Subcutaneous abdominal adipose tissue (tissue), 5 donors: Measurements from ENCODE around the gene SSX4.
"Not testable (repeated sequence)": the region's sequence is repeated elsewhere in the genome, so short reads cannot be mapped to it uniquely, and the experiment has no call there.

Experiments used
- H3K27ac ChIP-seq: one replicate; pipeline ENCODE4 v1.7.0; 2013; ENCODE audit warnings: low read depth, mild to moderate bottlenecking, inconsistent platforms, low read length, moderate library complexity
- H3K27me3 ChIP-seq, 5 donors: one replicate each; pipeline ENCODE4 v1.7.0; 2013; ENCODE audit warnings: low read length in 5 of 5, inconsistent platforms in 1 of 5; ENCODE audit not compliant: control insufficient read depth in 5 of 5, insufficient read depth in 4 of 5
- H3K36me3 ChIP-seq, 5 donors: one replicate each; pipeline ENCODE4 v1.7.0; 2013; ENCODE audit warnings: low read length in 5 of 5; ENCODE audit not compliant: control insufficient read depth in 5 of 5, insufficient read depth in 5 of 5
- H3K4me1 ChIP-seq, 5 donors: one replicate each; pipeline ENCODE4 v1.7.0; 2013; ENCODE audit warnings: low read length in 5 of 5, mild to moderate bottlenecking in 3 of 5, moderate library complexity in 1 of 5; ENCODE audit not compliant: control insufficient read depth in 5 of 5, insufficient read depth in 5 of 5
- H3K4me3 ChIP-seq, 5 donors: one replicate each; pipeline ENCODE4 v1.7.0; 2013; ENCODE audit warnings: low read length in 5 of 5, low read depth in 1 of 5
- H3K9ac ChIP-seq, 5 donors: one replicate each; pipeline ENCODE4 v1.7.0; 2013; ENCODE audit warnings: low read length in 5 of 5, mild to moderate bottlenecking in 4 of 5, moderate library complexity in 3 of 5
- H3K9me3 ChIP-seq, 5 donors: one replicate each; pipeline ENCODE4 v1.7.0; 2013; ENCODE audit warnings: low read length in 5 of 5; ENCODE audit not compliant: control insufficient read depth in 5 of 5
- donor health status: healthy.
- donor health status: healthy.
- donor health status: healthy.
- donor health status: healthy.
- donor health status: healthy.

SSX4 gene

GRCh38 chrX:48383239-48383638, at the start of gene SSX4:
Gene SSX4, plus strand, starts transcription at chrX:48383539. Its CDS starts 515 bp downstream, at chrX:48384054.
- not testable (repeated sequence) for H3K9ac ChIP-seq, H3K36me3 ChIP-seq, H3K27me3 ChIP-seq, H3K4me3 ChIP-seq, H3K27ac ChIP-seq, H3K9me3 ChIP-seq, H3K4me1 ChIP-seq

GRCh38 chrX:48346059-48346458, 37.3 kb upstream of the SSX4 start:
- H3K9ac ChIP-seq, H3K4me3 ChIP-seq, H3K9me3 ChIP-seq, H3K4me1 ChIP-seq, H3K27ac ChIP-seq, H3K36me3 ChIP-seq, H3K27me3 ChIP-seq: not testable (repeated sequence)

GRCh38 chrX:48356315-48357094, 26.8 kb upstream of the SSX4 start, which contains the start of gene SSX3:
Gene SSX3, minus strand, starts transcription at chrX:48356703. Its CDS starts 1,454 bp downstream, at chrX:48355249.
- H3K27ac ChIP-seq, H3K9ac ChIP-seq, H3K36me3 ChIP-seq, H3K4me1 ChIP-seq, H3K27me3 ChIP-seq, H3K9me3 ChIP-seq, H3K4me3 ChIP-seq: not testable (repeated sequence)

- H3K4me3 ChIP-seq = no peak overlapping the region
- H3K9ac ChIP-seq = no peak overlapping the region
- H3K9me3 ChIP-seq = no peaks in the 10 kb centered on the region
- no peaks in the 10 kb centered on the region for H3K4me1 ChIP-seq
- H3K27ac ChIP-seq = no peak overlapping the region
- H3K27me3 ChIP-seq = no peaks in the 10 kb centered on the region
- no peaks in the 10 kb centered on the region for H3K36me3 ChIP-seq
These were observed 25.7 kb upstream of the SSX4 start for GRCh38 chrX:48357681-48358080.

GRCh38 chrX:48359281-48359680, 24.1 kb upstream of the SSX4 start:
- H3K4me1 ChIP-seq, H3K9ac ChIP-seq, H3K27ac ChIP-seq, H3K27me3 ChIP-seq, H3K4me3 ChIP-seq, H3K36me3 ChIP-seq, H3K9me3 ChIP-seq: not testable (repeated sequence)

GRCh38 chrX:48367717-48368408, 15.5 kb upstream of the SSX4 start:
- not testable (repeated sequence) for H3K9me3 ChIP-seq, H3K9ac ChIP-seq, H3K36me3 ChIP-seq, H3K4me3 ChIP-seq, H3K4me1 ChIP-seq, H3K27ac ChIP-seq, H3K27me3 ChIP-seq

GRCh38 chrX:48370408-48370807, 12.9 kb upstream of the SSX4 start:
- not testable (repeated sequence) for H3K27me3 ChIP-seq, H3K27ac ChIP-seq, H3K9ac ChIP-seq, H3K4me3 ChIP-seq, H3K36me3 ChIP-seq, H3K9me3 ChIP-seq, H3K4me1 ChIP-seq

GRCh38 chrX:48396931-48397330, 13.6 kb downstream of the SSX4 start:
- H3K9me3 ChIP-seq, H3K9ac ChIP-seq, H3K4me3 ChIP-seq, H3K27me3 ChIP-seq, H3K36me3 ChIP-seq, H3K4me1 ChIP-seq, H3K27ac ChIP-seq: not testable (repeated sequence)

GRCh38 chrX:48397825-48398224, 14.5 kb downstream of the SSX4 start:
- not testable (repeated sequence) for H3K36me3 ChIP-seq, H3K27ac ChIP-seq, H3K4me1 ChIP-seq, H3K9me3 ChIP-seq, H3K27me3 ChIP-seq, H3K9ac ChIP-seq, H3K4me3 ChIP-seq

- not testable (repeated sequence) for H3K27me3 ChIP-seq, H3K4me3 ChIP-seq, H3K4me1 ChIP-seq, H3K9me3 ChIP-seq, H3K27ac ChIP-seq, H3K9ac ChIP-seq, H3K36me3 ChIP-seq
These were observed 28.5 kb downstream of the SSX4 start, which contains the start of gene SSX4B for GRCh38 chrX:48411860-48412259. Gene SSX4B, minus strand, starts transcription at chrX:48411960. Its CDS starts 588 bp downstream, at chrX:48411372.
